Measurements from ENCODE around the gene FCRL3. TPM values are rescaled to one million over a fixed set of nuclear protein-coding genes. Genes with fewer than 3 reads are reported as not detected.

The FCRL3 gene
- total and polyA plus RNA-seq, 2 of the 4 experiments (the other 2 are of a cell fraction): not detected

- H3K56ac ChIP-seq (ENCODE audit: extremely low read depth, insufficient read depth, low read length): no peak overlapping the region
- H3K79me1 ChIP-seq (ENCODE audit: low read depth in 1 of 2, low read length in 2 of 2): no peaks in the 10 kb centered on the region
- TF ChIP-seq, protein P1, sequence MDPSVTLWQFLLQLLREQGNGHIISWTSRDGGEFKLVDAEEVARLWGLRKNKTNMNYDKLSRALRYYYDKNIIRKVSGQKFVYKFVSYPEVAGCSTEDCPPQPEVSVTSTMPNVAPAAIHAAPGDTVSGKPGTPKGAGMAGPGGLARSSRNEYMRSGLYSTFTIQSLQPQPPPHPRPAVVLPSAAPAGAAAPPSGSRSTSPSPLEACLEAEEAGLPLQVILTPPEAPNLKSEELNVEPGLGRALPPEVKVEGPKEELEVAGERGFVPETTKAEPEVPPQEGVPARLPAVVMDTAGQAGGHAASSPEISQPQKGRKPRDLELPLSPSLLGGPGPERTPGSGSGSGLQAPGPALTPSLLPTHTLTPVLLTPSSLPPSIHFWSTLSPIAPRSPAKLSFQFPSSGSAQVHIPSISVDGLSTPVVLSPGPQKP (IDR thresholded peaks at IDR 0.05; ENCODE audit: borderline replicate concordance, low read depth, low read length): no peak
- TF ChIP-seq RCOR1 (IDR thresholded peaks at IDR 0.05; ENCODE audit: insufficient replicate concordance, low read length) (no peak), POLR2A (IDR thresholded peaks at IDR 0.05; ENCODE audit: low read depth, low read length) (no peak), FOS (IDR thresholded peaks at IDR 0.05; ENCODE audit: low read depth, low read length) (no peak), MAZ (IDR thresholded peaks at IDR 0.05; ENCODE audit: borderline replicate concordance, low read depth, low read length) (no peak), BHLHE40 (IDR thresholded peaks at IDR 0.05; ENCODE audit: low read depth, low read length) (no peak), NFE2L2 (IDR thresholded peaks at IDR 0.05; ENCODE audit: low read depth, low read length) (no peak), RFX5 (IDR thresholded peaks at IDR 0.05; ENCODE audit: low read depth, low read length) (no peak), CHD1 (IDR thresholded peaks at IDR 0.05; ENCODE audit: low read depth, low read length) (no peak), RAD21 (IDR thresholded peaks at IDR 0.05; ENCODE audit: low read length) (no peak), MAFK (IDR thresholded peaks at IDR 0.05; ENCODE audit: low read depth, low read length) (no peak), SMC3 (IDR thresholded peaks at IDR 0.05; ENCODE audit: low read depth, low read length) (no peak), MXI1 (IDR thresholded peaks at IDR 0.05; ENCODE audit: borderline replicate concordance, low read depth, low read length) (no peak), CEBPB (IDR thresholded peaks at IDR 0.05; ENCODE audit: low read depth, low read length) (no peak)
- TF ChIP-seq, protein P2, sequence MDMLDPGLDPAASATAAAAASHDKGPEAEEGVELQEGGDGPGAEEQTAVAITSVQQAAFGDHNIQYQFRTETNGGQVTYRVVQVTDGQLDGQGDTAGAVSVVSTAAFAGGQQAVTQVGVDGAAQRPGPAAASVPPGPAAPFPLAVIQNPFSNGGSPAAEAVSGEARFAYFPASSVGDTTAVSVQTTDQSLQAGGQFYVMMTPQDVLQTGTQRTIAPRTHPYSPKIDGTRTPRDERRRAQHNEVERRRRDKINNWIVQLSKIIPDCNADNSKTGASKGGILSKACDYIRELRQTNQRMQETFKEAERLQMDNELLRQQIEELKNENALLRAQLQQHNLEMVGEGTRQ (IDR thresholded peaks at IDR 0.05; ENCODE audit: low read depth, low read length): no peak
- TF ChIP-seq, protein P3, sequence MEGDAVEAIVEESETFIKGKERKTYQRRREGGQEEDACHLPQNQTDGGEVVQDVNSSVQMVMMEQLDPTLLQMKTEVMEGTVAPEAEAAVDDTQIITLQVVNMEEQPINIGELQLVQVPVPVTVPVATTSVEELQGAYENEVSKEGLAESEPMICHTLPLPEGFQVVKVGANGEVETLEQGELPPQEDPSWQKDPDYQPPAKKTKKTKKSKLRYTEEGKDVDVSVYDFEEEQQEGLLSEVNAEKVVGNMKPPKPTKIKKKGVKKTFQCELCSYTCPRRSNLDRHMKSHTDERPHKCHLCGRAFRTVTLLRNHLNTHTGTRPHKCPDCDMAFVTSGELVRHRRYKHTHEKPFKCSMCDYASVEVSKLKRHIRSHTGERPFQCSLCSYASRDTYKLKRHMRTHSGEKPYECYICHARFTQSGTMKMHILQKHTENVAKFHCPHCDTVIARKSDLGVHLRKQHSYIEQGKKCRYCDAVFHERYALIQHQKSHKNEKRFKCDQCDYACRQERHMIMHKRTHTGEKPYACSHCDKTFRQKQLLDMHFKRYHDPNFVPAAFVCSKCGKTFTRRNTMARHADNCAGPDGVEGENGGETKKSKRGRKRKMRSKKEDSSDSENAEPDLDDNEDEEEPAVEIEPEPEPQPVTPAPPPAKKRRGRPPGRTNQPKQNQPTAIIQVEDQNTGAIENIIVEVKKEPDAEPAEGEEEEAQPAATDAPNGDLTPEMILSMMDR (conservative IDR thresholded peaks at IDR 0.05; ENCODE audit: low read depth, low read length): no peak
- H3K4me3 ChIP-seq (ENCODE audit: insufficient read depth, low read depth, low read length): no peak overlapping the region
- no peak overlapping the region for H3K9ac ChIP-seq (ENCODE audit: low read depth, low read length)
- no peaks in the 10 kb centered on the region for H3K9me3 ChIP-seq (ENCODE audit: control insufficient read depth, insufficient read depth, low read length)
- CTCF ChIA-PET: no interaction called here
- no peak overlapping the region for H2BK5ac ChIP-seq (ENCODE audit: low read depth, low read length, poor library complexity, severe bottlenecking)
- no peak overlapping the region for H2BK20ac ChIP-seq (ENCODE audit: low read depth, low read length)
- DNase-seq (no peak), ATAC-seq (ENCODE audit: low read depth) (no peak)
- H3K4me1 ChIP-seq (ENCODE audit: control insufficient read depth, insufficient read depth, low read length): no peaks in the 10 kb centered on the region
- no TSS peak for BruUV-seq (replicated peaks)
- no peak overlapping the region for H3K4ac ChIP-seq (ENCODE audit: low read depth, low read length)
- no peak overlapping the region for H2BK120ac ChIP-seq (ENCODE audit: low read depth, low read length)
- H2BK15ac ChIP-seq (ENCODE audit: low read depth, low read length): no peak overlapping the region
- H3K18ac ChIP-seq (ENCODE audit: low read depth, low read length): no peak overlapping the region
- no peak overlapping the region for H4K91ac ChIP-seq (ENCODE audit: insufficient read depth, low read depth, low read length)
- WGBS, 2 experiments (ENCODE audit: extremely low coverage in 2 of 2, insufficient read length in 1 of 2): no CpG with 5 or more reads among the region's 5 CpGs
- H3K14ac ChIP-seq (replicated peaks; ENCODE audit: low read depth, low read length): no peak overlapping the region
- dilution Hi-C loops (cut with HindIII; ENCODE audit: low sequenced_read_pairs, unreplicated experiment): no loop called here
- POLR2A ChIA-PET (ENCODE audit: unreplicated experiment): no interaction called here
- no peak overlapping the region for H2AK5ac ChIP-seq (ENCODE audit: low read depth, low read length)
- H3K9me1 ChIP-seq (ENCODE audit: insufficient read depth, low read length): no peaks in the 10 kb centered on the region
- no peaks in the 10 kb centered on the region for H3K27me3 ChIP-seq (ENCODE audit: control insufficient read depth, insufficient read depth, low read length)
- H4K8ac ChIP-seq (ENCODE audit: low read depth in 2 of 2, low read length in 2 of 2): no peak overlapping the region
- no peak overlapping the region for H2AFZ ChIP-seq (replicated peaks; ENCODE audit: low read length, poor library complexity)
- H4K20me1 ChIP-seq (ENCODE audit: insufficient read depth, low read length): no peaks in the 10 kb centered on the region
- no peak overlapping the region for H4K5ac ChIP-seq (ENCODE audit: low read depth, low read length)
- intact Hi-C loops (cut with micrococcal nuclease): no loop called here
- in situ Hi-C loops (cut with MboI; ENCODE audit: low sequenced_read_pairs): no loop called here
- H3K27ac ChIP-seq (ENCODE audit: insufficient read depth, low read length): no peak overlapping the region
- no peak overlapping the region for H3K23ac ChIP-seq (ENCODE audit: low read depth, low read length)
- no peak overlapping the region for H2AK9ac ChIP-seq (replicated peaks; ENCODE audit: low read depth, low read length, poor library complexity)
- H3K4me2 ChIP-seq (ENCODE audit: low read depth, low read length): no peak overlapping the region
- H3K36me3 ChIP-seq (ENCODE audit: control insufficient read depth, insufficient read depth, low read length): no peaks in the 10 kb centered on the region
Observed at GRCh38 chr1:157702308-157702825, 1.8 kb upstream of the FCRL3 start.
